Pancreas (tissue), 10 donors: ENCODE results near the gene AAMDC. TPM values are rescaled to one million over a fixed set of nuclear protein-coding genes. Genes with fewer than 3 reads are reported as not detected.

Experiments
- ATAC-seq, 4 donors: fragments of 200-7000 bp; cut with Tn5 transposase; one replicate each; pipeline versions ENCODE4 v1.8.0 to v1.9.1; 2020; ENCODE audit warnings: mild to moderate bottlenecking in 4 of 4, moderate library complexity in 4 of 4
- DNase-seq, 6 donors: peaks; one replicate each; pipeline ENCODE4 v3.0.0-alpha.2; 2020
- FAIRE-seq: peaks from 2 replicates; lab custom pipeline; 2012; peaks lifted over from hg19 to GRCh38; lab: Jason Lieb, UNC
- H3K27ac ChIP-seq, 4 donors: fragments of 200-600 bp; sonication (generic); 1 replicate in 3 of 4; 2 replicates in 1 of 4; pipeline versions ENCODE4 v1.5.0 to v1.8.0; 2020
- H3K27me3 ChIP-seq, 4 donors: fragments of 200-600 bp; one replicate each; pipeline ENCODE4 v1.8.0; 2021
- H3K36me3 ChIP-seq, 3 donors: fragments of 200-600 bp; sonication (generic) in 1 of 3; one replicate each; pipeline versions ENCODE4 v1.5.0 to v1.8.0; 2020 to 2021
- H3K4me1 ChIP-seq, 3 donors: fragments of 200-600 bp; one replicate each; pipeline ENCODE4 v1.8.0; 2021
- H3K4me3 ChIP-seq, 4 donors: fragments of 200-600 bp; sonication (generic) in 2 of 4; one replicate each; pipeline versions ENCODE4 v1.5.0 to v1.8.0; 2020 to 2021
- H3K9me3 ChIP-seq, 4 donors: fragments of 200-600 bp; one replicate each; pipeline ENCODE4 v1.8.0; 2021
- CTCF ChIP-seq, 4 donors: fragments of 200-600 bp; sonication (generic) in 3 of 4; IDR thresholded peaks; one replicate each; pipeline versions ENCODE4 v1.5.0 to v1.8.0; 2021; ENCODE audit warnings: antibody characterized with exemption in 4 of 4
- WGBS, 2 donors: extraction: QIAGEN DNeasy Blood & Tissue Kit; methylation state at CpG; one replicate each; pipeline ENCODE4 v1.1.7; 2013; 5-methylcytosine and 5-hydroxymethylcytosine counted together
- intact Hi-C, 3 donors: fragments of 100-400 bp; cut with DNase I; formaldehyde crosslinking; loops; one replicate each; pipeline versions ENCODE4 v1.11.1 to v1.14.2; 2022
- polyA plus RNA-seq, 2 donors: library from polyadenylated mRNA; stranded (reverse); fragments of 200-250 nt; gene quantifications; one replicate each; pipeline ENCODE4 v1.2.3, GENCODE V29; 2013
- total RNA-seq, 6 donors: library from RNA; stranded (reverse); fragmentation: NEBNext Ultra II Directional in 4 of 6; extraction: Animal tissue kit (Norgen Biotek cat#: 25700) in 4 of 6; gene quantifications; one replicate each; pipeline versions ENCODE4 v1.2.1 to v1.2.4, GENCODE V29; 2021 to 2023
- donor health status: healthy with polysubstance abuse.
- donor health status: DM: no; HTN: no; CAD: no; lungs with moderate emphysema.
- donor health status: DM: no; HTN: no; CAD: no.
- donor health status: control.
- donor health status: control.
- donor health status: Bipolar disorder and iron deficiency.
- donor health status: DM: yes; HTN: yes; CAD: no.
- donor health status: DM: no; HTN: no; CAD: no.
- donor health status: DM: no; HTN: no; CAD: no.
- donor health status: DM: yes; HTN: yes; CAD: no.

The AAMDC gene
- total and polyA plus RNA-seq, 8 donors: 9.0 to 43.6 (median 12.0) TPM

- FAIRE-seq: no peak
- ATAC-seq: no peak
- no peak for TF ChIP-seq CTCF (IDR thresholded peaks at IDR 0.05)
- Histone ChIP-seq H3K4me1 (peaks cover 0 to 7% (median 5%) of the 10 kb centered on the region in 3 donors), H3K9me3 (no peaks in the 10 kb centered on the region), H3K4me3 (no peak overlapping the region), H3K27me3 (no peaks in the 10 kb centered on the region), H3K27ac (no peak overlapping the region), H3K36me3 (no peaks in the 10 kb centered on the region)
- intact Hi-C loops: no loop called here
- DNase-seq: no peak
Observed at GRCh38 chr11:77806415-77806814, 14.5 kb upstream of the AAMDC start.

- H3K27me3 ChIP-seq: no peaks in the 10 kb centered on the region
- no peak for ATAC-seq
- no peaks in the 10 kb centered on the region for H3K9me3 ChIP-seq
- 87 to 88% methylated on average over 2 of the region's 2 CpGs for WGBS, 2 donors
- intact Hi-C loops: no loop called here
- DNase-seq: no peak
- H3K27ac ChIP-seq: no peak overlapping the region
- no peak for FAIRE-seq
- TF ChIP-seq CTCF (IDR thresholded peaks at IDR 0.05): no peak
- H3K4me1 ChIP-seq: peaks cover 0 to 7% (median 5%) of the 10 kb centered on the region in 3 donors
- H3K4me3 ChIP-seq: no peak overlapping the region
- H3K36me3 ChIP-seq: no peaks in the 10 kb centered on the region
Observed at GRCh38 chr11:77806993-77807392, 14.0 kb upstream of the AAMDC start.

GRCh38 chr11:77813256-77813655, 7.7 kb upstream of the AAMDC start:
- Histone ChIP-seq H3K36me3 (no peaks in the 10 kb centered on the region), H3K4me3 (no peak overlapping the region), H3K27me3 (no peaks in the 10 kb centered on the region), H3K4me1 (peaks cover 0 to 5% (median 0%) of the 10 kb centered on the region in 3 donors), H3K27ac (no peak overlapping the region), H3K9me3 (no peaks in the 10 kb centered on the region)
- TF ChIP-seq CTCF (IDR thresholded peaks at IDR 0.05): no peak
- DNase-seq (no peak), FAIRE-seq (no peak), ATAC-seq (no peak)
- intact Hi-C loops: no loop called here
- 95 to 96% methylated on average over 9 of the region's 9 CpGs for WGBS, 2 donors

- no peak for ATAC-seq
- H3K9me3 ChIP-seq: no peaks in the 10 kb centered on the region
- no peaks in the 10 kb centered on the region for H3K27me3 ChIP-seq
- FAIRE-seq: no peak
- whole genome bisulfite sequencing, 2 donors: 97 to 99% methylated on average over 3 of the region's 3 CpGs
- no peak overlapping the region for H3K4me3 ChIP-seq
- intact Hi-C loops: no loop called here
- H3K36me3 ChIP-seq: no peaks in the 10 kb centered on the region
- peaks cover 0 to 8% (median 5%) of the 10 kb centered on the region in 3 donors for H3K4me1 ChIP-seq
- H3K27ac ChIP-seq: no peak overlapping the region
- TF ChIP-seq CTCF (IDR thresholded peaks at IDR 0.05): no peak
- DNase-seq: no peak
Observed at GRCh38 chr11:77814848-77815247, 6.1 kb upstream of the AAMDC start.

GRCh38 chr11:77815459-77815858, 5.5 kb upstream of the AAMDC start:
- TF ChIP-seq CTCF (IDR thresholded peaks at IDR 0.05): no peak
- no peak overlapping the region for H3K4me3 ChIP-seq
- FAIRE-seq (no peak), DNase-seq (no peak), ATAC-seq (no peak)
- H3K36me3 ChIP-seq: no peaks in the 10 kb centered on the region
- WGBS, 2 donors: 81 to 85% methylated on average over 1 of the region's 1 CpG
- H3K9me3 ChIP-seq: no peaks in the 10 kb centered on the region
- H3K27ac ChIP-seq: no peak overlapping the region
- intact Hi-C loops: no loop called here
- H3K27me3 ChIP-seq: no peaks in the 10 kb centered on the region
- peaks cover 0 to 8% (median 5%) of the 10 kb centered on the region in 3 donors for H3K4me1 ChIP-seq
